ENCODE measurements around the gene FAM53C.

Gene FAM53C

GRCh38 chr5:138339091-138339456 lies 1.0 kb downstream of the FAM53C start:
- ChIA-PET POLR2A (interaction anchor here (0.6 to 6.5 kb wide), 6 partner anchors 12 to 204 kb away, joined by 3 to 166 read pairs (median 4); partner anchors contain the start of genes ETF1 and KDM3B), CTCF (interaction anchor here (0.6 to 18.9 kb wide), 3 partner anchors 12 to 111 kb away, joined by 3 to 403 read pairs (median 4); partner anchors contain the start of gene KDM3B)
- TF ChIP-seq CTCF (IDR thresholded peaks at IDR 0.05; ENCODE audit: control extremely low read depth, extremely low read depth, low read depth, missing control alignments) = no peak
- DNase-seq (ENCODE audit: extremely low spot score) = no peak

DNA sequence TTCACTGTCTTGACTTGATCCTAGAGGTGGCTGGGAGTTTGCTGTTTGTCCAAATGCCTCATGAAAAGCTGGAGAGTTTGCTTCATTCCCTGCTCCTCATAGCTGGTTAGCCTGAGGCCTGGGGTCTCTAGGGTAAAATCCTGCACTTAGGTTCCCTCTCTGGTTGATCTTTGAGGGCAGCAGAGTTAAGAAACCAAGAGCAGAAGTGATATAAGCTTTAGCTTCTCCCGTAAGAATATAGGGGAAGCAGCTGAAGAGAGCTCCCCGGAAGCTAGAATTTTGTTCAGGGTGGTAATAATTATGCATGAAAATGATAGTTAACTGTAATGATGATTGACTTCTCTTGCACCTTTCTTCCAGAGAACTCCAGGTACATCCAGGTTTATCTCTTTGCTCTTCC lies 1.4 kb downstream of the FAM53C start:
- POLR2A ChIA-PET = interaction anchor here (0.5 to 6.5 kb wide), 7 partner anchors 8 to 204 kb away, joined by 3 to 166 read pairs (median 4); partner anchors contain the start of genes CDC25C, ETF1 and KDM3B
- DNase-seq (ENCODE audit: extremely low spot score) = no peak
- CTCF ChIA-PET = interaction anchor here (0.6 to 18.9 kb wide), 3 partner anchors 12 to 111 kb away, joined by 3 to 403 read pairs (median 4); partner anchors contain the start of gene KDM3B
- no peak for TF ChIP-seq CTCF (IDR thresholded peaks at IDR 0.05; ENCODE audit: control extremely low read depth, extremely low read depth, low read depth, missing control alignments)

- CTCF ChIA-PET = interaction anchor here (1.1 to 18.9 kb wide), 2 partner anchors 11 to 110 kb away, joined by 4 to 403 read pairs; partner anchors contain the start of gene KDM3B
- no peak for DNase-seq (ENCODE audit: extremely low spot score)
- TF ChIP-seq CTCF (IDR thresholded peaks at IDR 0.05; ENCODE audit: control extremely low read depth, extremely low read depth, low read depth, missing control alignments) = no peak
- POLR2A ChIA-PET = interaction anchor here (0.5 to 6.5 kb wide), 5 partner anchors 8 to 203 kb away, joined by 3 to 166 read pairs (median 4); partner anchors contain the start of genes CDC25C, ETF1 and KDM3B
Observed at GRCh38 chr5:138340008-138340407, 1.9 kb downstream of the FAM53C start.

DNA sequence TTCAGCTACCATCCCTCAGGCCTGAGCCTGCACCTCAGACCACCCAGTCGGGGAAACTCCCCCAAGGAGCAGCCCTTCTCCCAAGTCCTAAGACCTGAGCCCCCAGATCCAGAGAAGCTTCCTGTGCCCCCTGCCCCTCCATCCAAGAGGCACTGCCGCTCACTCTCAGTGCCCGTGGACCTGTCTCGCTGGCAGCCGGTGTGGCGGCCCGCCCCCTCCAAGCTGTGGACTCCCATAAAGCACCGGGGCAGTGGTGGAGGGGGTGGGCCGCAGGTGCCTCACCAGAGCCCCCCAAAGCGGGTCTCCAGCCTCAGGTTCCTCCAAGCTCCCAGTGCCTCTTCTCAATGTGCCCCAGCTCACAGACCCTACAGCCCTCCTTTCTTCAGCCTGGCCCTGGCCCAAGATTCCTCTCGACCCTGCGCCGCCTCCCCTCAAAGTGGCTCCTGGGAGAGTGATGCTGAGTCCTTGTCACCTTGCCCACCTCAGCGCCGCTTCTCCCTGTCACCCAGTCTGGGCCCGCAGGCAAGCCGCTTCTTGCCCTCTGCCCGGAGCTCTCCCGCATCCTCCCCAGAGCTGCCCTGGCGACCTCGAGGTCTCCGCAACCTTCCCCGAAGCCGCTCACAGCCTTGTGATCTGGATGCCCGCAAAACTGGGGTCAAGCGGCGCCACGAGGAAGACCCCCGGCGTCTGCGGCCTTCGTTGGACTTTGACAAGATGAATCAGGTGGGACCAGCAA lies 7.0 kb downstream of the FAM53C start:
- no peak for TF ChIP-seq CTCF (IDR thresholded peaks at IDR 0.05; ENCODE audit: control extremely low read depth, extremely low read depth, low read depth, missing control alignments)
- ChIA-PET POLR2A (interaction anchor here (0.9 to 1.4 kb wide), 2 partner anchors 8 to 14 kb away, joined by 3 read pairs; partner anchors contain the start of genes CDC25C and KDM3B), CTCF (interaction anchor here (1.3 to 18.9 kb wide), 2 partner anchors 6 to 29 kb away, joined by 3 to 403 read pairs; partner anchors contain the start of gene KDM3B)
- no peak for DNase-seq (ENCODE audit: extremely low spot score)

DNA sequence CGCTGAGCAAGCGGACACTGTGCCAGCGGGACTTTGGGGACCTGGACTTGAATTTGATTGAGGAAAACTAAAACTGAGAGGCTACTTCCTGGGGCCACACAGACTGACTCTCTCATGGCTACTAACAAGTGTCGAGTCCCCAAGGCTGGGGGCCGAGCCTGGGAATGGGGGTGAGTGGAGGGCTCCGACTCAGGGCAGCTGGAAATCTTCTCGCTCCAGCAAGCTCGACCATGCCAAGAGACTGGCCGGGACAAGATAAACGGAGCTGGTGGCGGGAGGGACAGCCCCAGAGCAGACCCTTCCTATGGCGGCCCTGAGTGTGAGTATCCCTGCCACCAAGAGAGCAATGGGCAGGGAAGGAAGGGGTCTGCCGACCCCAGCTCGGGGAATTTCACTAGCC lies 8.8 kb downstream of the FAM53C start:
- DNase-seq (ENCODE audit: extremely low spot score) = no peak
- TF ChIP-seq CTCF (IDR thresholded peaks at IDR 0.05; ENCODE audit: control extremely low read depth, extremely low read depth, low read depth, missing control alignments) = no peak
- ChIA-PET POLR2A (interaction anchor here (9.5 kb wide), 1 partner anchor 8 kb away, joined by 166 read pairs; the partner anchor contains the start of gene FAM53C), CTCF (interaction anchor here (9.3 kb wide), 1 partner anchor 11 kb away, joined by 403 read pairs; the partner anchor contains the start of genes CDC25C and FAM53C)

DNA sequence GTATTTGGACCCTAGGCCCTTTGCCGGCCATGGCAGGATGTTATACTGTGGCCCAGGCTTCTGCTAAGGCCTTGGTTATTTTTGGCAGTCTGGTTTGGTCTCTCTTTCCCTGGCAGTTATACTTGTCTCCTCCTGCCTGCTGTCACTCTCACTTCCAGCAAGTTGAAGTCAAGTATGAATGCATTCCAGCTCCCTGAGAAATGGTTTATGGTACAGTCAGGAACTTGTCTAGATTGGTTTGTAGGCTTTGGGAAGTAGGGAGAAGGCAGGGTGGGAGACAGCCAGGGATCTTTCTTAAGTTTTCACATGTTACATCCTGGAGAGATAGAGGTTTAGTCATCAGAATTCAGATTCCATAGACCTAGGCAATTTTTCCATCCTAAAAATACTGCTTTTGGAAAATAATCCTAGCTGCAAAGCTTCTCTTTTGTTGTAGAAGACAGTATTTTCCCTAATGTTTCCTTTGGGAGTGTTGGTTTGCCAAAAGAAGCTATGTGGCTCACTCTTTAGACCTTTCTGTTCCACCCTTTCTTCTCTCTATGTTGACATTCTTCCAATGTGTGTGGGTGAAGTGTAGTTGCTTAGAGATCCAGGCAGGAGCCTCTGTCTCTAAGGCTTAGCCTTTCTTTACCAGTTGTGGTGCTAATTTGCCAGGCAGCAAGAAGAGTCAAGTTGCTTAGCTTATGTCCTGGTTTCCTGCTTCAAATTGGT lies 11.9 kb downstream of the FAM53C start:
- ChIA-PET CTCF (interaction anchor here (9.3 to 9.4 kb wide), 2 partner anchors 14 to 20 kb away, joined by 238 to 403 read pairs; partner anchors contain the start of genes CDC25C and FAM53C), POLR2A (interaction anchor here (0.6 to 9.5 kb wide), 2 partner anchors 11 to 101 kb away, joined by 4 to 166 read pairs; partner anchors contain the start of gene FAM53C)
- no peak for DNase-seq (ENCODE audit: extremely low spot score)
- no peak for TF ChIP-seq CTCF (IDR thresholded peaks at IDR 0.05; ENCODE audit: control extremely low read depth, extremely low read depth, low read depth, missing control alignments)
